ENCODE results near the gene PATJ. TPM values are rescaled to one million over a fixed set of nuclear protein-coding genes. Genes with fewer than 3 reads are reported as not detected.

PATJ gene
- total RNA-seq, 2 donors from 2014 or later = 47.8 to 64.5 TPM

DNA sequence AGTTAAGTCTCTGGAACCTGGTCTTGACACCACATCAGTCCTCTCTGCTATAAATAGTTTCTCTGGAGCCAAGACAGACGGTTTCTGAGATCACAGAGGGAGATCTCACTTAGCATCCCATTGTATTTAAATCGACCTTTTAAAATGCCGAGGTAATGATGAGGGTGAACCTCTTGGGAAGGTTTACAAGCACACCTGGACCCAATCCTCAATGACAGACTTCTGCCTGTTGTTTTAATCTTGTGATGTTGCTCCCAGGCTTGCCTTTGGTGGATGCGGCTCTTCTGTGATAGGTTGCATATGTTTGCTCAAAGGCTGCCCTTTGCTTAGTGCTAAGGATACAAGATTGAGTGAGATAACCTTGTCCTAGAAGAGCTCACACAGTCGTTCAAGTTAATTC is 347.7 kb downstream of the PATJ start:
- Histone ChIP-seq H3K27me3 (replicated peaks; ENCODE audit: insufficient read depth) (no peaks in the 10 kb centered on the region), H3K27ac (no peak overlapping the region), H3K4me3 (no peak overlapping the region), H3K36me3 (peaks cover 2% of the 10 kb centered on the region), H3K9me3 (no peaks in the 10 kb centered on the region), H3K4me1 (ENCODE audit: control insufficient read depth in 1 of 2, low read depth in 2 of 2) (peaks cover 7% of the 10 kb centered on the region in 2 donors)
- TF ChIP-seq, protein P1, sequence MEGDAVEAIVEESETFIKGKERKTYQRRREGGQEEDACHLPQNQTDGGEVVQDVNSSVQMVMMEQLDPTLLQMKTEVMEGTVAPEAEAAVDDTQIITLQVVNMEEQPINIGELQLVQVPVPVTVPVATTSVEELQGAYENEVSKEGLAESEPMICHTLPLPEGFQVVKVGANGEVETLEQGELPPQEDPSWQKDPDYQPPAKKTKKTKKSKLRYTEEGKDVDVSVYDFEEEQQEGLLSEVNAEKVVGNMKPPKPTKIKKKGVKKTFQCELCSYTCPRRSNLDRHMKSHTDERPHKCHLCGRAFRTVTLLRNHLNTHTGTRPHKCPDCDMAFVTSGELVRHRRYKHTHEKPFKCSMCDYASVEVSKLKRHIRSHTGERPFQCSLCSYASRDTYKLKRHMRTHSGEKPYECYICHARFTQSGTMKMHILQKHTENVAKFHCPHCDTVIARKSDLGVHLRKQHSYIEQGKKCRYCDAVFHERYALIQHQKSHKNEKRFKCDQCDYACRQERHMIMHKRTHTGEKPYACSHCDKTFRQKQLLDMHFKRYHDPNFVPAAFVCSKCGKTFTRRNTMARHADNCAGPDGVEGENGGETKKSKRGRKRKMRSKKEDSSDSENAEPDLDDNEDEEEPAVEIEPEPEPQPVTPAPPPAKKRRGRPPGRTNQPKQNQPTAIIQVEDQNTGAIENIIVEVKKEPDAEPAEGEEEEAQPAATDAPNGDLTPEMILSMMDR (IDR thresholded peaks at IDR 0.05) = no peak
- no peak for ATAC-seq (ENCODE audit: insufficient number of reproducible peaks, low FRiP score, low read depth)
- no peak for DNase-seq (ENCODE audit: low spot score)

- no peak for DNase-seq (ENCODE audit: low spot score)
- H3K4me1 ChIP-seq (ENCODE audit: control insufficient read depth in 1 of 2, low read depth in 2 of 2) = peaks cover 7% of the 10 kb centered on the region in 2 donors
- H3K27ac ChIP-seq = no peak overlapping the region
- no peak overlapping the region for H3K4me3 ChIP-seq
- H3K36me3 ChIP-seq = peaks cover 2% of the 10 kb centered on the region
- TF ChIP-seq, protein P1 (IDR thresholded peaks at IDR 0.05) = no peak
- no peaks in the 10 kb centered on the region for H3K9me3 ChIP-seq
- ATAC-seq (ENCODE audit: insufficient number of reproducible peaks, low FRiP score, low read depth) = no peak
- H3K27me3 ChIP-seq (replicated peaks; ENCODE audit: insufficient read depth) = no peaks in the 10 kb centered on the region
Measured at GRCh38 chr1:62092110-62092509, 349.8 kb downstream of the PATJ start.

DNA sequence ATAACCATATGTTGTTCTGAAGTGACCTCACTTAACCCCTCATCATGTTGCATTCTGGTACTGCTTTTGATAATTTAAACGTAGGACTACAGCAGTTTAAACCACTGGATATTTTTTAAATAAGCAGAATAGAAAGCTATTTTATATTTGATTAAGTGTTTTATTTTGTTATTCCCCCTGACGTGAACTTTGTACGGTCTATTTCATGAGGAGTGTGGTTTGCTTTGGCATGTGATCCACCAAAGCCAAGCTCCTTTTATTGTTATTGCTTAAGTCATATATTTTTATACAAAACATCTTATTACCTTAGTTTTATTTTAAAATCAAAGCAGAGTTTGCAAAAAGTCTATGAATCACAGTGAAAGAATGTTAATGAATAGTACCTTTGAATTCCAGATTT is 351.0 kb downstream of the PATJ start:
- no peaks in the 10 kb centered on the region for H3K36me3 ChIP-seq
- no peak for DNase-seq (ENCODE audit: low spot score)
- H3K4me1 ChIP-seq (ENCODE audit: control insufficient read depth in 1 of 2, low read depth in 2 of 2) = peaks cover 7% of the 10 kb centered on the region in 2 donors
- H3K27me3 ChIP-seq (replicated peaks; ENCODE audit: insufficient read depth) = no peaks in the 10 kb centered on the region
- TF ChIP-seq, protein P1 (IDR thresholded peaks at IDR 0.05) = no peak
- no peak overlapping the region for H3K27ac ChIP-seq
- H3K9me3 ChIP-seq = no peaks in the 10 kb centered on the region
- H3K4me3 ChIP-seq = no peak overlapping the region
- ATAC-seq (ENCODE audit: insufficient number of reproducible peaks, low FRiP score, low read depth) = no peak

DNA sequence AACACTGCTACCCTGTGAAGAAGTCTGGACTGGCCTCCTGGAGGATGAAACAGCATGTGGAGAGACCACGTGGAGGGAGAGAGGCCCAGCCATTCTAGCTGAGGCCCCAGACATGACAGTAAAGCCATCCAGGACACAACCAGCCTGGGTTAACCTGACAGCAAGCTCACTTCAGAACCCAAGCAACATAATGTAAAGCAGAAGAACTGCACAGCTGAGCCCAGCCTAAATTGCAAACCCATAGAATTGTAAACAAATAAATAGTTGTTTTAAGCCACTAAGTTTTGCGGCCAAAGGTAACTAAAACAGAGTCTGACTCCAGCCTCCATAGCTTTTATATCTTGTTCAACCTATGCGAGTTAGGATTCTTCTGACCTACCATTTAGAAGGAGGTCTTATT is 355.2 kb downstream of the PATJ start:
- Histone ChIP-seq H3K9me3 (no peaks in the 10 kb centered on the region), H3K27ac (no peak overlapping the region), H3K4me1 (ENCODE audit: control insufficient read depth in 1 of 2, low read depth in 2 of 2) (peaks cover 6 to 7% of the 10 kb centered on the region in 2 donors), H3K27me3 (replicated peaks; ENCODE audit: insufficient read depth) (no peaks in the 10 kb centered on the region), H3K4me3 (no peak overlapping the region), H3K36me3 (no peaks in the 10 kb centered on the region)
- TF ChIP-seq, protein P1 (IDR thresholded peaks at IDR 0.05) = no peak
- no peak for ATAC-seq (ENCODE audit: insufficient number of reproducible peaks, low FRiP score, low read depth)
- no peak for DNase-seq (ENCODE audit: low spot score)

GRCh38 chr1:62100442-62100841 is 358.2 kb downstream of the PATJ start:
- Histone ChIP-seq H3K4me3 (no peak overlapping the region), H3K36me3 (no peaks in the 10 kb centered on the region), H3K27ac (no peak overlapping the region), H3K4me1 (ENCODE audit: control insufficient read depth in 1 of 2, low read depth in 2 of 2) (no peaks in the 10 kb centered on the region), H3K9me3 (no peaks in the 10 kb centered on the region), H3K27me3 (replicated peaks; ENCODE audit: insufficient read depth) (no peaks in the 10 kb centered on the region)
- DNase-seq (ENCODE audit: low spot score) (no peak), ATAC-seq (ENCODE audit: insufficient number of reproducible peaks, low FRiP score, low read depth) (no peak)
- TF ChIP-seq, protein P1 (IDR thresholded peaks at IDR 0.05) = no peak

All from thoracic aorta (tissue), 2 donors.